SW480 (cell line): Measurements from ENCODE around the gene MAP3K7CL.

Experiments
- DNase-seq: peaks from one replicate; pipeline ENCODE4 v3.0.0-alpha.2; 2016; ENCODE audit warnings: low spot score

MAP3K7CL gene

GRCh38 chr21:29130270-29130969, at the start of gene MAP3K7CL:
Gene MAP3K7CL (plus strand): TSS chr21:29130644. CDS start chr21:29133345, 2,701 bp downstream.
- no peak for DNase-seq

- DNase-seq: no peak
Measured at GRCh38 chr21:29082046-29082815, 48.2 kb upstream of the MAP3K7CL start.

GRCh38 chr21:29083306-29083705, 47.1 kb upstream of the MAP3K7CL start:
- no peak for DNase-seq

- DNase-seq: no peak
Measured at GRCh38 chr21:29084372-29084771, 46.1 kb upstream of the MAP3K7CL start.

GRCh38 chr21:29085106-29085752, 45.2 kb upstream of the MAP3K7CL start:
- no peak for DNase-seq

- DNase-seq: no peak
Measured at GRCh38 chr21:29091033-29091432, 39.4 kb upstream of the MAP3K7CL start.

GRCh38 chr21:29092102-29092959, 38.1 kb upstream of the MAP3K7CL start:
- no peak for DNase-seq

GRCh38 chr21:29096218-29097015, 34.0 kb upstream of the MAP3K7CL start:
- no peak for DNase-seq

GRCh38 chr21:29098156-29098555, 32.3 kb upstream of the MAP3K7CL start:
- no peak for DNase-seq

- DNase-seq: no peak
Measured at GRCh38 chr21:29102791-29103257, 27.6 kb upstream of the MAP3K7CL start.

- no peak for DNase-seq
Measured at GRCh38 chr21:29104239-29104708, 26.2 kb upstream of the MAP3K7CL start.

- DNase-seq: no peak
Measured at GRCh38 chr21:29105218-29105617, 25.2 kb upstream of the MAP3K7CL start.

GRCh38 chr21:29114765-29115500, 15.5 kb upstream of the MAP3K7CL start:
- DNase-seq: no peak

GRCh38 chr21:29115899-29116298, 14.5 kb upstream of the MAP3K7CL start:
- DNase-seq: no peak

- no peak for DNase-seq
Measured at GRCh38 chr21:29117372-29117955, 13.0 kb upstream of the MAP3K7CL start.

GRCh38 chr21:29121759-29122158, 8.7 kb upstream of the MAP3K7CL start:
- no peak for DNase-seq

- no peak for DNase-seq
Measured at GRCh38 chr21:29124645-29125044, 5.8 kb upstream of the MAP3K7CL start.

GRCh38 chr21:29125191-29125590, 5.3 kb upstream of the MAP3K7CL start:
- no peak for DNase-seq

- DNase-seq: no peak
Measured at GRCh38 chr21:29125979-29126378, 4.5 kb upstream of the MAP3K7CL start.

- no peak for DNase-seq
Measured at GRCh38 chr21:29133241-29133640, 2.8 kb downstream of the MAP3K7CL start.
